Dermis lymphatic vessel endothelial cell (primary cell): Measurements from ENCODE around the gene OMG. TPM values are rescaled to one million over a fixed set of nuclear protein-coding genes. Genes with fewer than 3 reads are reported as not detected.

Experiments
- total RNA-seq: library from RNA; depleted of rRNA; stranded (reverse); fragments of >200 nt; gene quantifications from 2 replicates; pipeline ENCODE4 v1.2.1, GENCODE V29; 2014

Gene OMG, protein sequence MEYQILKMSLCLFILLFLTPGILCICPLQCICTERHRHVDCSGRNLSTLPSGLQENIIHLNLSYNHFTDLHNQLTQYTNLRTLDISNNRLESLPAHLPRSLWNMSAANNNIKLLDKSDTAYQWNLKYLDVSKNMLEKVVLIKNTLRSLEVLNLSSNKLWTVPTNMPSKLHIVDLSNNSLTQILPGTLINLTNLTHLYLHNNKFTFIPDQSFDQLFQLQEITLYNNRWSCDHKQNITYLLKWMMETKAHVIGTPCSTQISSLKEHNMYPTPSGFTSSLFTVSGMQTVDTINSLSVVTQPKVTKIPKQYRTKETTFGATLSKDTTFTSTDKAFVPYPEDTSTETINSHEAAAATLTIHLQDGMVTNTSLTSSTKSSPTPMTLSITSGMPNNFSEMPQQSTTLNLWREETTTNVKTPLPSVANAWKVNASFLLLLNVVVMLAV
- 2.4 and 7.9 TPM in 2 replicates for total RNA-seq

GRCh38 chr17:31297090-31297489, at the start of gene OMG:
Gene OMG (minus strand): TSS chr17:31297239. CDS start chr17:31296331, 908 bp downstream.

DNA sequence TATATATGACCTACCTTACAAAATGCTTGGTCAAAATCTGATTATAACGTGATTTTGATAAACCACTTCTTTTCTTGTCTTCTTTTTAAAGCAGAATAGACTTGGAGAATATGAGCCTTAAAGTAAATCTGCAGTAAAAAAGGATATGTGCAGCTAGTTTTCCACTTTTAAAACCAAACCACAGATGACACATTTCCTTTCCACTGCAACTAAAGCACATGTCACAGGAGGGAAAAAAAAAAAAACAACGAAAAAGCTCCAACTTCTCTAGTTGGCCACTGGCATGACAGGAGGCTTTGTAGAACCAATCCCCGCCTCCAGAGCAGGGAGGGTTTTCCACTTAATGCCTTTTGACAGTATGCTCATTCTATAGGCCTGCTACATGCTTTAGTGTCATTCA, 24.4 kb upstream of the OMG start, which contains the start of gene EVI2A:
TSS of gene EVI2A (minus strand) at position 142 of the 400 bp plus-strand sequence. CDS start 2,609 bp downstream, outside the sequence.

DNA sequence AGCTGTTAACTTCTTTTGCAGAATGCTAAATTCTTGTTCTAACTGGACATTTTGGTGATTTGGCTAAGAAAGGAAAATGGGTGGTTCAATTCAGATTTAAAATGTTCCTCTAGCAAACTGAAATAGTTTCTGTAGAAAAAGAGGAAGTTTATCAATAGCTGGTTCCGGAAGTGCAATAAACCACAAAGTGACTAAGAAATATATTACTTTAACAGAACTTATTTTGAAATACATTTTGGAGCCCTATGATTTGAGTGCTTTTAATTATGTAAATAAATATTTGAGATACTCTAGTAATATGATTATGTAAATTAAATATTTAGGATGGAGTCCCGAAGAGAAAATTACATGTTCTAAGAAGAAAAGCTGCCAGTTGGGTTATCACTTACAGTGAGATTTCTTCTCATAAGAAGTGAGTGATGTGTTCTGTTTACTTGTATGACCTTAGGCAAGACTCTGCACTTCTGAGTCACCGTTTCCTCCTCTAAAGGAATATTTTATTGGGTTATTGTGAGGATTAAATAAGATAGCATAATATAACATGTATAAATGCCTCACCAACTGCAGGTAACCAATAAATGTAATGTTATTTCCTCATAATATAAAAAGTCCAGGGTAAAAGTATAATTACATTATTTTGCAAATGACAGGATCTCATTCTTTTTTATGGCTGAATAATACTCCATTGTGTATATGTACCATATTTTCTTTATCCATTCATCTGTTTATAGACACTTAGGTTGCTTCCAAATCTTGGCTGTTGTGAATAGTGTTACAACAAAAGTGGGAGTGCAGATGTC, 17.1 kb upstream of the OMG start, which contains the start of gene EVI2B:
TSS of gene EVI2B (minus strand) at position 73 of the 800 bp plus-strand sequence. CDS start 8,445 bp downstream, outside the sequence.

Other genes with a start within 250 kb of the OMG start
- gene NF1, start 202.3 kb downstream of the OMG start, total RNA-seq: 21.9 and 29.9 TPM in 2 replicates
- gene EVI2B, start 16.8 kb upstream of the OMG start, total RNA-seq: under 0.01 TPM in 1 of 2 replicates, not detected in the other
- 0.11 and 0.17 TPM in 2 replicates for gene EVI2A, start 24.4 kb upstream of the OMG start, total RNA-seq
- gene RAB11FIP4, start 94.4 kb upstream of the OMG start, total RNA-seq: 0.22 TPM in 1 of 2 replicates, not detected in the other